ENCODE results near the gene CRIP2. TPM values are rescaled to one million over a fixed set of nuclear protein-coding genes. Genes with fewer than 3 reads are reported as not detected.
A peak's percentile ranks its signal among the peaks of the same experiment; 100 is the strongest.

CRIP2 gene
- total RNA-seq, 4 donors from 2014 or later: 31.4 to 47.1 (median 38.8) TPM

DNA sequence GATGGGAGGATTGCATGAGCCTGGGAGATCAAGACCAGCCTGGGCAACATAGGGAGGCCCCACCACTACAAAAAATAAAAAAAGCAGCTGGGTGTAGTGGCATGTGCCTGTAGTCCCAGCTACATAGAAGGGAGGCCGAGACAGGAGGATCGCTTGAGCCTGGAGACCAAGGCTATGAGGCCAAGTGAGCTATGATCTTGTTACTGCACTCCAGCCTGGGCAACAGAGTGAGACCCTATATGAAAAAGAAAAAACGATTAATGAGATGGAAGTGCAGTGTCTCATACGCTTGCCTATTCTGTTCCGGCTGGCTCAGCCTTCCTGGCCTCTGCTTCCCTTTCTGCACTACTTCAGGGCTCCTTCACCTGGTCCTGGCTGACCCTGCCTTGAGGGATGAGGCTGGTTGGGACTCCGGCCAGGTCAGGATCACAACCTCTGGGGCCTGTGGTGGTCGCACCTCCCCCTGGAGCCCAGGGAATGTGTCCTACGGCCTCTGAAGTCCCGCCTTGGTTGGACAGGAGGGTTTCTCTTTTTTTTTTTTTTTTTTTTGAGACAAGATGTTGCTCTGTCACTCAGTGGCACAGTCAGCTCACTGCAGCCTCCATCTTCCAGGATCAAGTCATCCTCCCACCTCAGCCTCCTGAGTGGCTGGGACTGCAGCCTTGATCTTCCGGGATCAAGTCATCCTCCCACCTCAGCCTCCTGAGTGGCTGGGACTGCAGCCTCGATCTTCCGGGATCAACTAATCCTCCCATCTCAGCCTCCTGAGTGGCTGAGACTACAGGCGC is 27.1 kb downstream of the CRIP2 start:
- H3K4me1 ChIP-seq: no peaks in the 10 kb centered on the region
- intact Hi-C loops (cut with DNase I; ENCODE audit: low total_unique reads): no loop called here
- H3K27ac ChIP-seq: no peak overlapping the region
- no peaks in the 10 kb centered on the region for H3K27me3 ChIP-seq
- DNase-seq (no peak), ATAC-seq (peak in 1 of 2 donors; percentile 21)
- no peak overlapping the region for H3K4me3 ChIP-seq
- in situ Hi-C loops (cut with MboI; ENCODE audit: low sequenced_read_pairs in 4 of 4): no loop called here
- TF ChIP-seq, protein P1, sequence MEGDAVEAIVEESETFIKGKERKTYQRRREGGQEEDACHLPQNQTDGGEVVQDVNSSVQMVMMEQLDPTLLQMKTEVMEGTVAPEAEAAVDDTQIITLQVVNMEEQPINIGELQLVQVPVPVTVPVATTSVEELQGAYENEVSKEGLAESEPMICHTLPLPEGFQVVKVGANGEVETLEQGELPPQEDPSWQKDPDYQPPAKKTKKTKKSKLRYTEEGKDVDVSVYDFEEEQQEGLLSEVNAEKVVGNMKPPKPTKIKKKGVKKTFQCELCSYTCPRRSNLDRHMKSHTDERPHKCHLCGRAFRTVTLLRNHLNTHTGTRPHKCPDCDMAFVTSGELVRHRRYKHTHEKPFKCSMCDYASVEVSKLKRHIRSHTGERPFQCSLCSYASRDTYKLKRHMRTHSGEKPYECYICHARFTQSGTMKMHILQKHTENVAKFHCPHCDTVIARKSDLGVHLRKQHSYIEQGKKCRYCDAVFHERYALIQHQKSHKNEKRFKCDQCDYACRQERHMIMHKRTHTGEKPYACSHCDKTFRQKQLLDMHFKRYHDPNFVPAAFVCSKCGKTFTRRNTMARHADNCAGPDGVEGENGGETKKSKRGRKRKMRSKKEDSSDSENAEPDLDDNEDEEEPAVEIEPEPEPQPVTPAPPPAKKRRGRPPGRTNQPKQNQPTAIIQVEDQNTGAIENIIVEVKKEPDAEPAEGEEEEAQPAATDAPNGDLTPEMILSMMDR (IDR thresholded peaks at IDR 0.05 in 4 of 5, conservative IDR thresholded peaks at IDR 0.05 in 1 of 5): no peak
- TF ChIP-seq POLR2A (IDR thresholded peaks at IDR 0.05): no peak
- H3K9me3 ChIP-seq: no peaks in the 10 kb centered on the region
- H3K36me3 ChIP-seq: no peaks in the 10 kb centered on the region

DNA sequence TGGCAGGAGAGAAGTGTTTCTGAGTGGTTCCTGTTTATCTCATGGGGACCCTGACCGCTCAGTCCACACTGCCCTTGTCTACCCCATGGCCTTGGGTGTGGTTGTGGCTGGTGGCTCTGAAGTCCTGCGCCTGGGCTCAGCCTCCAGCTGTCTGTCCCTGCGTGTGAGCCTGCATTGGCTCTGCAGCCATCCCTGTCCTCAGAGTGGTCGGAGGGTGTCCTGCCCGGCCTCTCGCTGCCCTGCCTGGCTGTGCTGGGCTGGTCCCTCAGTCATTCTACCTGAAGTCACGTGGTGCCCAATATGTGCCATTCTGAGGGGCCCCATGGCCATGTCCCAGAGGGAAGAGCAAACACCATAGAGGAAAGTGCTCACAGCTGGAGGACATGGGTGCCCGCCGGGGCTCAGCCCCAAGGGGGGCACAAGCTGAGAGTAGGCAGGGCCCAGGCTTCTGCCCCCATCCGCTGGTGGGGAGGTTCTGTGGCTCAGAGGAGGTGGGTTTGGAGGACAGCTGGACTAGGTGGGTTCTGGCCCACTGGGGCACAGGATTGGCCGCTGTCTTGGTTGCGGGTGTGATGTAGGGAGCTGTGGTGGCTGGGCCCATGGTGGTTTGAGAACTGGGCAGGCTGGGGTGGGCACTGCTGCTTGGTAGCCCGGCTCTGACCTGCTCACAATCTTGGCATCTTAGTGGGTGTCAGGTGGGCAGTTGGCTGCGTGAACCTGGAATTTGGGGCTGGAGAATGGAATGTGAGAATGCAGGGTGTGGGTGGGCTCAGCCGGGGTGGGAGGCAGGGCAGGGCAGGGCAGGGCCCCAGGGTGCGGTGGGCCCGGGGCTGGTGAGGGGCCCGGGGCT is 28.1 kb downstream of the CRIP2 start:
- Histone ChIP-seq H3K27ac (no peak overlapping the region), H3K4me1 (no peaks in the 10 kb centered on the region), H3K36me3 (no peaks in the 10 kb centered on the region), H3K9me3 (no peaks in the 10 kb centered on the region), H3K4me3 (no peak overlapping the region), H3K27me3 (no peaks in the 10 kb centered on the region)
- ATAC-seq (no peak), DNase-seq (no peak)
- TF ChIP-seq POLR2A (IDR thresholded peaks at IDR 0.05): no peak
- TF ChIP-seq, protein P1 (IDR thresholded peaks at IDR 0.05 in 4 of 5, conservative IDR thresholded peaks at IDR 0.05 in 1 of 5): no peak
- in situ Hi-C loops (cut with MboI; ENCODE audit: low sequenced_read_pairs in 4 of 4): no loop called here
- intact Hi-C loops (cut with DNase I; ENCODE audit: low total_unique reads): no loop called here

DNA sequence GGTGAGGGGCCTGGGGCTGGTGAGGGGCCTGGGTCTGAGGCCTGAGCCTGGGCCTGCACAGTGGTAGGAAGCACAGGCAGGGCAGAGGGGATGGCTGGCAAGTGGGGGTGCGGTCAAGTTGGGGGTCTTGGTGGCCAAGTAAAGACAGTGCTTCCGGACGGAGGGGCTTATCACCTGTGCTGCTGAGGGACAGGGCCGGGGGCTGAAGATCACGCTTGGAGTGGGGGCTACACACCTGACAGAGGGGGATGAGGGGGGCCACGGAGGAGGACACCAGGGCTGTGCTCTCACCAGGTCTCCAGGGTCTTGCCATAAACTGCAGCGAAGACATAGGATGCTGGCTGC is 28.6 kb downstream of the CRIP2 start:
- TF ChIP-seq, protein P1 (IDR thresholded peaks at IDR 0.05 in 4 of 5, conservative IDR thresholded peaks at IDR 0.05 in 1 of 5): no peak
- TF ChIP-seq POLR2A (IDR thresholded peaks at IDR 0.05): no peak
- H3K27ac ChIP-seq: no peak overlapping the region
- ATAC-seq (no peak), DNase-seq (no peak)
- in situ Hi-C loops (cut with MboI; ENCODE audit: low sequenced_read_pairs in 4 of 4) (no loop called here), intact Hi-C loops (cut with DNase I; ENCODE audit: low total_unique reads) (no loop called here)
- no peaks in the 10 kb centered on the region for H3K36me3 ChIP-seq
- H3K4me1 ChIP-seq: no peaks in the 10 kb centered on the region
- no peaks in the 10 kb centered on the region for H3K27me3 ChIP-seq
- H3K4me3 ChIP-seq: no peak overlapping the region
- H3K9me3 ChIP-seq: no peaks in the 10 kb centered on the region

DNA sequence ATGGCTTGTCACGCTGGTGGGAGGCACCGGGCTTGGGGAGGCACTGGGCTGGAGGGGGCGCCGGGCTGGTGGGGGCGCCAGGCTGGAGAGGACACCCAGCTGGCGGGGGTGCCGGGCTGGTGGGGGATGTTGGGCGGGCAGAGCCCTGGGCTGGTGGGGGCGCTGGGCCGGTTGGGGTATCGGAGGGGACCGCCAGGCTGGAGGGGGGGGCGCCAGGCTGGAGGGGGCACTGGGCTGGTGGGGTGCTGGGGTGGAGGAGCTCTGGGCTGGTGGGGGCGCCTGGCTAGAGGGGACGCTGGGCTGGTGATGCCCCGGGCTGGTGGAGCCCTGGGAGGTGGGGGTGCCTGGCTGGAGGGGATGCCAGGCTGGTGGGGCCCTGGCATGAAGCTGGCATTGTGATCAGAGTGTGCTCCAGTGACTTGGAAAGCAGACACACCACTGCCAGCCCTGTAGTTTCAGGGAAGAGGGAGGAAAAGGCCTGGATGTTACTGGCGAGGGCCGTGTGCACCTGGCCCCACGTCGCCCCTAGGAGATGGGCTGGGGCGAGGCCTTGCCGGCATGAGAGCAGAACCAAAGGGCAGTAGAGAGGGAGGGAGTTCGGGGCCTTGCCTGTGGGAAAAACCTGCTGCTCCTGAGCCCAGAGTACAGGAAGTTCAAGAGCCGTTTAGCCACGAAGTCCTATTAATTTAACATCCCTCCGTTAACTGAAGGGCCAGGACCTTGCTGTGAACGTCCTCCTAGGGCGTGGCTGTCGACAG is 29.5 kb downstream of the CRIP2 start:
- peaks cover 0 to 6% (median 0%) of the 10 kb centered on the region in 3 donors for H3K27me3 ChIP-seq
- DNase-seq (no peak), ATAC-seq (no peak)
- H3K27ac ChIP-seq: no peak overlapping the region
- no peak overlapping the region for H3K4me3 ChIP-seq
- no peak for TF ChIP-seq POLR2A (IDR thresholded peaks at IDR 0.05)
- intact Hi-C loops (cut with DNase I; ENCODE audit: low total_unique reads) (no loop called here), in situ Hi-C loops (cut with MboI; ENCODE audit: low sequenced_read_pairs in 4 of 4) (no loop called here)
- no peaks in the 10 kb centered on the region for H3K4me1 ChIP-seq
- no peaks in the 10 kb centered on the region for H3K9me3 ChIP-seq
- no peaks in the 10 kb centered on the region for H3K36me3 ChIP-seq

DNA sequence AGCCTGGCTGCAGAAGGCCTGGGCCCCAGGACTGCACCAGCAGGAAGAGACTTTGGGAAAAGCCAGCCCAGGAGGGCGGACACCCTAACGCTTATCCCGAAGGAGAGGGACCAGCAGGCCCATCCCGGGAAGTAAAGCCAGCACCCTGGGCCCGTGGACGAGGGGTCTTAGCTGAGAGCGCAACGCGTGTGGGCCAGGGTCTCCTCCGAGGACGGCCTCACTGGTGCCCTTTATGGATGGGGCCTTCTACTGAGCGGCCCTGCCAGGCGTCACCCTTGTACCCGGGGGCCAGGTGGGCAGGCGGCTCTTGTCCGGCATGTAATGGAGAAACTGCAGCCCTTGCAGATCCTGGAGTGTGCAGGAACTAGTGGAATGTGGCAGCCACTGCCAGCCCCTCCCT is 30.5 kb downstream of the CRIP2 start:
- Histone ChIP-seq H3K4me1 (no peaks in the 10 kb centered on the region), H3K4me3 (no peak overlapping the region), H3K27me3 (peaks cover 0 to 6% (median 0%) of the 10 kb centered on the region in 3 donors), H3K36me3 (no peaks in the 10 kb centered on the region), H3K27ac (no peak overlapping the region), H3K9me3 (no peaks in the 10 kb centered on the region)
- in situ Hi-C loops (cut with MboI; ENCODE audit: low sequenced_read_pairs in 4 of 4): no loop called here
- no peak for DNase-seq
- ATAC-seq: no peak
- TF ChIP-seq POLR2A (IDR thresholded peaks at IDR 0.05): no peak
- TF ChIP-seq, protein P1 (IDR thresholded peaks at IDR 0.05 in 4 of 5, conservative IDR thresholded peaks at IDR 0.05 in 1 of 5): no peak
- intact Hi-C loops (cut with DNase I; ENCODE audit: low total_unique reads): no loop called here

All from gastrocnemius medialis (tissue), 4 donors.